ENCODE measurements around the gene CACNA1I. TPM values are rescaled to one million over a fixed set of nuclear protein-coding genes. Genes with fewer than 3 reads are reported as not detected.

Gene CACNA1I
- polyA plus RNA-seq, 1 donor from 2014 or later: 0.04 TPM

DNA sequence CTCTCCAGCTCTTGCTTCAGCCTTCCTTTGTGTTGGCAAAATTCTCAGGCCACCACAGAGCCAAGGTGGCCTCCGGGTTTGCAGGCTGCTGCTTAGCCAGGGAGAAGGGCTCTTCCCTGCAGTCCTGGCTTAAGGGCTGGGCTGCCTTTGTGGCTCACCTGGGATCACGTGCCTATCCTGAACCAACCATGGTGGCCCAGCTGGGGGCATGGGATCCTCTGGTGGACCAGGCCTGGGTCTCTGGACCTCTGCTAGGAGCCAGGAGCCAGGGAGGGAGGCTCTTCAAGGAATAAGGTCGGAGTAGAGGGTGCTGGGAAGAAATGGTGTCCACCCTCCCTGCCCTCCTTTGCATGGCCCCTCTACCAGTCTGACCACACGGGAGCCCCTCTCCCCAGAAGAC lies 43.9 kb downstream of the CACNA1I start:
- H3K9me3 Mint-ChIP-seq: peaks cover 2 to 9% (median 4%) of the 10 kb centered on the region in 3 donors

DNA sequence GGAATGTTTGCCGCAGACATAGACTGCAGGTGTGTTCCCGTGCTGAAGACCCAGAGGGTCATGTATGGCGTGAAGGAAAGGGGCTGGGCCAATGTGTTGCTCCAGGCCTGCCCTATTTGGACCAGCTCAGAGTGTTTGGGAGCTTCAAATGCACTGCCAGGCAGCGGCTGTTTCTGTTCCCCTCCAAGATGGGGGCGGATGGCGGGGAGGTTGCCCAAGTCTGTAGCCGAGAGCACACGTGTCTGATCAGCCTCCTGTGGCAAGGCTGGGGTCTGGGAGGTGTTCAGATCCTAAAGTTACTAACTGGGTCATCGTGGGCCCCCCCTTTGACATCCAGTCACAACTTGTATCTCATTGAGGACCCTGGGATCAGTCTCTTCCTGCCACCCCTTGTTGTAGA lies 45.5 kb downstream of the CACNA1I start:
- Mint-ChIP-seq H3K4me1 (peaks cover 0 to 5% (median 3%) of the 10 kb centered on the region in 3 donors), H3K9me3 (peaks cover 2 to 9% (median 4%) of the 10 kb centered on the region in 3 donors), H3K36me3 (peaks cover 1% of the 10 kb centered on the region), H3K27me3 (peaks cover 39% of the 10 kb centered on the region), H3K4me3 (no peak overlapping the region), H3K27ac (no peak overlapping the region)

More for the DNA sequence above, 43.9 kb downstream of the CACNA1I start:
- Mint-ChIP-seq H3K4me3 (no peak overlapping the region), H3K4me1 (peaks cover 0 to 5% (median 3%) of the 10 kb centered on the region in 3 donors), H3K27me3 (peaks cover 39% of the 10 kb centered on the region), H3K27ac (no peak overlapping the region), H3K36me3 (peaks cover 1% of the 10 kb centered on the region)

DNA sequence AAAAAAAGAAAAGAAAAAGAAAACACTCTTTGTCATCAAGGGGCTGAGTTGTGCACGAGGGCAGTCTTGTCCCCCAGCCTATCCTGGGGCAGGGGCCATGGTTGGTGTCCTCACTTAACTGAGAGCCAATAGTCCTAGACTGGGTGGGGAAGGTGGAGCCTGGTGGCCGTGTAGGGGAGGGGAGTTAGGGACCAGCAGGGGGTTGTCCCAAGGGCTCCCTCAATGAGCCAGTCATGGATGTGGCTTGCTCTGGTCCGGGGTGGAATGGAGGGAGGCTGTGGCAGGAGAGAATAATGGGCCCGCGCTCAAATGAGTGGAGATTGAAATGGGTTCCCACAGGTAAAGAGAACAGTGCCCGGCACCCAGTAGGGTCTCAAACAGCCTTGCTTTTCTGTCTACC lies 46.2 kb downstream of the CACNA1I start:
- Mint-ChIP-seq H3K4me1 (peaks cover 0 to 5% (median 3%) of the 10 kb centered on the region in 3 donors), H3K27ac (no peak overlapping the region), H3K36me3 (peaks cover 1% of the 10 kb centered on the region), H3K4me3 (no peak overlapping the region), H3K9me3 (peaks cover 2 to 6% (median 4%) of the 10 kb centered on the region in 3 donors), H3K27me3 (peaks cover 36% of the 10 kb centered on the region)

DNA sequence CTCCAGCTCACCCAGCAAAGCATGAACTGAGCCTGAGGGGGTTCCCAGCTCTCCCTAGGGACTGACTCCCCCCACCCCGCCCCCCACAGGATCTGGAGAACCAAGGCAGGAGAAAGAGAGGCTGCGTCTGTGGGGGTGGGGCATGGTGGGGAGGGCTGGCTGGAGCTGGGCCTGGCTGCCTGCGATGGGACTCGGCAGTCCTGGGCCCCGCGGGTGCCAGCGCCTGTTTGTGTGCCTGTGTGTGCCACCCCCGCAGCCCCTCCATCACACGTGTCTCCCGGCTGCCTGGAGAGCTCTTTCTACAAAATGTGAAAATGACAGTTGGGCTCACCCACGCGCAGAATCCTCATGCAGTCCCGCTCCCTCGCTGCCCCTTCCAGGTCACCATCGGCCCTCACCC lies 46.8 kb downstream of the CACNA1I start:
- Mint-ChIP-seq H3K36me3 (peaks cover 1% of the 10 kb centered on the region), H3K27ac (no peak overlapping the region), H3K4me1 (peaks cover 0 to 5% (median 3%) of the 10 kb centered on the region in 3 donors), H3K4me3 (no peak overlapping the region), H3K27me3 (peaks cover 38% of the 10 kb centered on the region), H3K9me3 (peaks cover 0 to 4% (median under 1%) of the 10 kb centered on the region in 3 donors)

DNA sequence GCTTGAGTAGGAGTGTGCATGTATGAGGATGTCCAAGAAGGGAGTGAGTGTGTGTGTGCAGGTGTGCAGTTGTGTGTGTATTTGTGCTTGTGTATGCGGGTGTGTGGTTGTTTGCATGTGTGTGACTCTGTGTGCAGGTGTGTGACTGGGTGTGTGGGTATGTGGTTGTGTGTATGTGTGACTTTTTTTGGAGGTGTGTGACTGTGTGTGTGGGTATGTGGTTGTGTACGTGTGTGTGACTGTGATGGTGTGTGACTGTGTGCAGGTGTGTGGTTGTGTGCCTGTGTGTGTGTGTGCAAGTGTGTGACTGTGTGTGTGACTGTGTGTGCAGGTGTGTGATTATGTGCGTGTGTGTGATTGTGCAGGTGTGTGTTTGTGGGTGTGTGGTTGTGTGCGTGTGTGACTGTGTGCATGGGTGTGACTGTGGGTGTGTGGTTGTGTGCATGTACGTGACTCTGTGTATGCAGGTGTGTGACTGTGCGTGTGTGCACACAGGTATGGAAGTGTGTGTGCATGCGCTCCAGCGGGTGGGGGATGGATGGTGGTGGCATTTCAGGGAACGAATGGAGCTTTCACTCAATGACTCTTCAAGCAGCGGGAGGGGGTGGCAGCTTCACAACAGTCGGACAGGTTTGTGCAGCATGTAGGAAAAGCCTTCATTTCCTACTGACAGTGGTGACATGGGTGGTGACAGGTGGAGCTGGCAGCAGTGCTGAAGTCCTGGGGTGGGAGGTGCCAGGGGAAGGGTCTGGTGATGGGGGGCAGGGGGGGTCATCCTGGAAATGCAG lies 47.6 kb downstream of the CACNA1I start:
- peaks cover 38% of the 10 kb centered on the region for H3K27me3 Mint-ChIP-seq
- no peaks in the 10 kb centered on the region for H3K9me3 Mint-ChIP-seq
- H3K27ac Mint-ChIP-seq: no peak overlapping the region

DNA sequence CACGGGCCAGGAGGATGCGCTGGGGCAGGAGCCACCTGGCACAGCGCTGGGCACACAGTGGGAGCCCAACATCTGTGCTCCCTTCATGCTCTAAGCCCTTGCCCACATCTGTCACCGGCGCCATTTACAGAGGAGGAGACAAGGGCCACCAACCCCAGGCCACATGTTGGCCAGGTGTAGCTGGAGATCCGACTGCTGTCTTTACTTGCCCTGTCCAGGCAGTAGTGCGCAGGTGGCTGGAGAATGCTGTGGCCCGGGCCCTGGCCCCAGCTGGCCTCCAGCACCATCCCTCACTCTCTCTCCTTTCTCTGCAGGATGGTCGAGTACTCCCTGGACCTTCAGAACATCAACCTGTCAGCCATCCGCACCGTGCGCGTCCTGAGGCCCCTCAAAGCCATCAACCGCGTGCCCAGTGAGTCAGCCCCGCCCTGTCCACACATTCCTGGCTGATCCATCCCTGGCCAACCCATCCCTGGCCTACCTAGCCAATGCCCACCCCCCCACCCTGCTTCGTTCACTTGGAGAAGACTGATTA lies 48.5 kb downstream of the CACNA1I start:
- peaks cover 38% of the 10 kb centered on the region for H3K27me3 Mint-ChIP-seq

More for the DNA sequence above, 47.6 kb downstream of the CACNA1I start:
- peaks cover 0 to 5% (median 2%) of the 10 kb centered on the region in 3 donors for H3K4me1 Mint-ChIP-seq
- no peak overlapping the region for H3K4me3 Mint-ChIP-seq
- H3K36me3 Mint-ChIP-seq: no peaks in the 10 kb centered on the region

DNA sequence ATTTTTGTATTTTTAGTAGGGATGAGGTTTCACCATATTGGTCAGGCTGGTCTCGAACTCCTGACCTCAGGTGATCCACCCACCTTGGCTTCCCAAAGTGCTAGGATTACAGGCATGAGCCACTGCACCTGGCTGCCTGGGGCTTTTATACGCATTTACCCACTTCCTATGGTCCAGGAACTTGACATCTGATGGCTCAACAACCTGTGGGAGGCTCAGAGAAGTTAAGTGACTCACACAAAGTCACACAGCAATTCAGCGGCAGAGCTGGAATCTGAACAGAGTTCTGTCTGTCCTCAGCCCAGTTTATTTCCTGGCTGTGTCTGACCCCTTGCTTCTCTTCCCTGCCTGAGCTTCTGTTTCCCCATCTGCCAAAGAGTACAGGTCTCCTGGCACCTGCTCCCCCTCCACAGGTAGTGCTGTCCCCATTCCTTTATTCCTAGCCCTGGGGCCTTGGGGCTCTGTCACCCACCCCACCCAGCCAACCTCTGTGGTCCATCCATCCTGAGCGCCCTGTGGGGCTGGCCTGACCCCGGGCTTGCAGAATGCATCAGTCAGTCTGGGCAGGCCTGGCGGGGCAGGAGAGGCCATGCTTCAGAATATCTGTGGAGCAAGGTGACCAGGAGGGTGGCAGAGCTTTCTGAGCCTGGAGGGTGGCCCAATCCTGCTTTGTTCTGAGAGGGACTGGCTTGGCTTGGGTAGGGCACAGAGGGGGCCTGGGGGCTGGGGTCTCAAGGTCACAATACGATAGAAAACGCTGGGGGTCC lies 50.6 kb downstream of the CACNA1I start:
- H3K4me3 Mint-ChIP-seq: no peak overlapping the region
- H3K36me3 Mint-ChIP-seq: no peaks in the 10 kb centered on the region
- peaks cover 39% of the 10 kb centered on the region for H3K27me3 Mint-ChIP-seq

More for the DNA sequence above, 48.5 kb downstream of the CACNA1I start:
- Mint-ChIP-seq H3K36me3 (no peaks in the 10 kb centered on the region), H3K27ac (peak overlapping the region in 1 of 3 donors; percentile 68), H3K9me3 (no peaks in the 10 kb centered on the region), H3K4me1 (peaks cover 0 to 5% (median 2%) of the 10 kb centered on the region in 3 donors), H3K4me3 (no peak overlapping the region)

DNA sequence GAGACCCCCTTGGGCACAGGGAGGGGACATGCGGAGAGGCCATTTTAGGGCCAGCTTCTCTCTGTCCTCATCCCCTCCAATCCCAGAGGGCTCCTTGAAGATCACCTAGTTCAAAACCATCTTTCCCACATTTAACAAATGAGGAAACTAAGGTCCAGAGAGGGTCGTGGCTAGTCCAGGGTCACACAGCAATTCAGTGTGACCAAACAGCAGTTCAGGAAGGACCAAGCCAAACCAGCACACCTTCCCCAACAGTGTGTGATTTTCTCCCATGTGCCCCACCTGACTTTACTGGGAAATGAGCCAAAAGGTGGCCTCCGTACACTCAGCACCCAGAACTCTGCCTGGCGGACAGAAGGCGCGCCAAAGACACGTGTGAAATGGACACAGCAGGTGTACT lies 51.3 kb downstream of the CACNA1I start:
- H3K27me3 Mint-ChIP-seq: peaks cover 38% of the 10 kb centered on the region
- H3K4me1 Mint-ChIP-seq: peaks cover 0 to 5% (median 2%) of the 10 kb centered on the region in 3 donors
- no peaks in the 10 kb centered on the region for H3K36me3 Mint-ChIP-seq
- no peak overlapping the region for H3K27ac Mint-ChIP-seq
- no peaks in the 10 kb centered on the region for H3K9me3 Mint-ChIP-seq
- H3K4me3 Mint-ChIP-seq: no peak overlapping the region

More for the DNA sequence above, 50.6 kb downstream of the CACNA1I start:
- H3K27ac Mint-ChIP-seq: no peak overlapping the region
- no peaks in the 10 kb centered on the region for H3K9me3 Mint-ChIP-seq
- H3K4me1 Mint-ChIP-seq: peaks cover 0 to 5% (median 2%) of the 10 kb centered on the region in 3 donors

DNA sequence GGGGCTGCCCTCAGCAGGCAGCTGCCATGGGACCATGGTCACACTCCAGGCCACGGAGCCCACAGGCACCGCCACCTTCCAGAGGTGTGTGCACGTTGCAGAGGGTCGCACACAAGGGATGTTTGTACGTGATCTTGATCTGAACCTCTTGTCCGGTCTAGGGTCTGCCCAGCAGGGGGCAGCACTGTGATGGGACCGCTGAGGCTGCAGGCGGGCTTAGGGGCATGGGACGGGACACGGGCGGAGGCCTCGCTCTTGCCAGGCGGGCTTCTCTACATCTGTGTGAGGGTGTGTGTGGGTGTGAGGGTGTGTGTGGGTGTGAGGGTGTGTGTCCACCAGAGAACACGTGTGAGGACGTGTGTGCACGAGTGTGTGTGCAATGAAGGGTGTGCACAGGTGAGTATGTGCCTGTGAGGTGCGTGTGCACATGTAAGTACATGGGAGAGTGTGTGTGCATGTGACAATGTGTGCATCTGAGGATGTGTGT lies 52.4 kb downstream of the CACNA1I start:
- peaks cover 39% of the 10 kb centered on the region for H3K27me3 Mint-ChIP-seq
- peaks cover 0 to 4% (median 0%) of the 10 kb centered on the region in 3 donors for H3K4me1 Mint-ChIP-seq
- H3K36me3 Mint-ChIP-seq: no peaks in the 10 kb centered on the region

DNA sequence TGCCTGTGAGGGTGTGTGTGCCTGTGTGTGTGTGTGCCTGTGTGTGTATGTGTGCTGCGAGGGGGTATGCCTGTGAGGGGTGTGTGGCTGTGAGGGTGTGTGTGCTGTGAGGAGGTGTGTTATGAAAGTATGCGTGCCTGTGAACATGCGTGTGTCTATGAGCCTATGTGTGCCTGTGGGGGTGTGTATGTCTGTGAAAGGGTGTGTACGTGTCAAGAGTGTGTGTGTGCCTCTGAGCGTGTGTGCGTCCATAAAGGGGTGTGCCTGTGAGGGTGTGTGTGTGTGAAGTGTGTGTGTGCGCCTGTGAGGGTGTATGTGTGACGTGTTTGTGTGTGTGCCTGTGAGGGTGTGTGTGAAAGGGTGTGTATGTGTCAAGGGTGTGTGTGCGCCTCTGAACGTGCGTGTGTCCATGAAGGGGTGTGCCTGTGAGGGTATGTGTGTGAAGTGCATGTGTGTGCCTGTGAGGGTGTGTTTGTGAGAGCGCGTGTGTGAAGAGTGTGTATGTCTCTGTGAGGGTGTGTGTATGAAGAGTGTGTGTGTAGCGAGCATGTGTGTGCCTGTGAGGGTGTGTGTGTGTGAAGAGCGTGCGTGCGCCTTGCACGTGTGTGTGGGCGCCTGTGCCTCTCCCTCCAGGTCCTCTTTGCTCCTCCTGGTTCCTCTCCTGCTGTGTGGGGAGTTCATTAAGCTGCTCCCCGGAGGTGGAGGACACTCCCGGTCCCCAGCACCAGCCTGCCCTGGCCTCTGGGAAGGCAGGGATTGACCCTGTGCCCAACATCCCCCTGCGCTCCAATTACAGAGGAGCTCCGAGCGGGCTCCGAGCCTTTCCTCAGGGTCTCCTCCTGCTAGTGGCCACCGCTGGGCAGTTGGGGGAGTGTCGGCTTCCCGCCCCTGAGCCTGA lies 53.3 kb downstream of the CACNA1I start:
- peaks cover 34% of the 10 kb centered on the region for H3K27me3 Mint-ChIP-seq
- H3K36me3 Mint-ChIP-seq: no peaks in the 10 kb centered on the region
- no peaks in the 10 kb centered on the region for H3K4me1 Mint-ChIP-seq
- H3K27ac Mint-ChIP-seq: no peak overlapping the region
- H3K4me3 Mint-ChIP-seq: no peak overlapping the region
- H3K9me3 Mint-ChIP-seq: no peaks in the 10 kb centered on the region

More for the DNA sequence above, 52.4 kb downstream of the CACNA1I start:
- Mint-ChIP-seq H3K4me3 (no peak overlapping the region), H3K9me3 (no peaks in the 10 kb centered on the region), H3K27ac (no peak overlapping the region)

DNA sequence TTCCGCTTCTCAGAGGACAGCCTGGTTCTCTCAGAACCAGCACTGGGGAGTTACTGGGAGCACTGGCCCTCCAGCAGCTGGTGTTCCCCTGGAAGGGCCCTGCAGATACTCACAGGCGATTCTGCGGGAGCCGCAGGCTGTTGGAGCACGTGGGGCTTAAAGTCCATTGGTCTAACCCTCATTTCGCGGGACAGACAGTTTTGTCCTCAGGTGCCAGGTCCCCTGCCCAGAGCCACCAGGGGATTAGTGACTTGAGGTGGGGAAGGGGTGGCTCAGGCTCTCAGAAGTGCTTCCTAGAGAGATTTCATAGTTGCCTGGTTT lies 53.9 kb downstream of the CACNA1I start:
- H3K4me1 Mint-ChIP-seq: no peaks in the 10 kb centered on the region
- H3K9me3 Mint-ChIP-seq: no peaks in the 10 kb centered on the region
- H3K4me3 Mint-ChIP-seq: no peak overlapping the region
- H3K27me3 Mint-ChIP-seq: peaks cover 36% of the 10 kb centered on the region
- H3K27ac Mint-ChIP-seq: no peak overlapping the region
- H3K36me3 Mint-ChIP-seq: no peaks in the 10 kb centered on the region

DNA sequence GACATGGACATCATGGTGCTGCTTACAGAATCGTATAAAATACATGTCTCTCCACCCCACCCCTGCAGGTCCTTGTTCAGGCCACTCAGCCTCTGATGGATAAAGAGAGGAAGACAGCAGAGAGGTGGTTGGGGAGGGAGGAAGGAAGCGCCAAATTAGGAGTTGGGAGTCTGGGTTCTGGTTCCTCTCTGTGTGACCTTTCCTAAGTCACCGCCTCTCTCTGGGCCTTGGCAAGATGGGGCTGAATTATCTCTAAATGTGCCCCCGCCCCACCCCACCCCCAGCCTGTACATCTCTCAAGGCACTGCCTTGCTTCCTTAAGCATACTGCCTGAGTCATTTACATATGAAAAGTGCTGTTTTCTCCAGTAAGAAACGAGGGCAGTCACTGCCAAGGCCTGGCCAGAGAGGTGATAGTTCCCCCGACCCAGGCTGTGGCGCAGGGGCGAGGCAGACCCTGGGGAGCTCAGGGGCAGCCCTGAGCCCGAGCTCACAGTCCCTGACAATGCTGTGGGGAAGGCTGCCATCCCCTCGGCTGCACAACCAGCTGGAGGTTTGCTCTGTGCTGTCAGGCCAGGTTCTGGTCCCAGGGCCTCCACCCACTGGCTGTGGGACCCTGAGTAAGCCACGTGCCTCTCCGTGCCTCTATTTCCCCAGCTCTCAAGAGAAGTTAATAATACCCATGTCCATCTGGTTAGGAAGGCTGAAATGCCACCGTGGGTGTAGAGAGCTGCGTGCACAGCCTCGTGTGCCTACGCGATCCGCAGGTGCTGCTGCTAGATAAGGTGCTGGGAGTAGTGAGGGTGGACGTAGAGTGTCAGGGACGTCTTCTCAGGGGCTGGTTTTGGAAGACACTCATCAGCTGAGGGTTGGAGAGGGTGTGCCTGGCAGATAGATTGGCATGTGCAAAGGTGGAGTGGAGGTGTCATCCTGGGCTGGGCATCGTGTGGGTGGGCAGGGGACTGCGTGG lies 55.3 kb downstream of the CACNA1I start:
- Mint-ChIP-seq H3K4me3 (peak overlapping the region in 2 of 4 donors; percentile 14 to 18), H3K27ac (peak overlapping the region in 1 of 3 donors; percentile 89), H3K4me1 (no peaks in the 10 kb centered on the region), H3K36me3 (no peaks in the 10 kb centered on the region), H3K9me3 (no peaks in the 10 kb centered on the region), H3K27me3 (peaks cover 34% of the 10 kb centered on the region)

DNA sequence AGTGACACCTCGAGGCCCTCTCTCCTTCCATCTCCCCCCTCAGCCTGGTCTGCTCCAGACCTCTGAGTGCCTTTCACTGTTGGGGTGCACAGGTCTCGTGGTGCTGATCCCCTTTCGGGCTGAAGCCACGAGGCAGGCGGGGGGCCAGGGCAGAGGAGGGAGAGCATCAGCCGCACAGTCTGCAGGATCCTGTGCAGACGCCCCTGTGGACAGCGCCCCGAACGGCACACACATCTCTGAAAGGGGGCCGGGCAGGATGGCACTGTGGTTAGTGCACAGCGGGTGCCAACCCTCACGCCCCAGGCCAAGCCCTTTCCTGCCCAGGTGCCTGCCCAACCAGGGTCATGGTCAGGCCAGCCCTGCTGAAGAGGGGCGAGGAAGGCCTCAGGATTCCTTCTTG lies 56.7 kb downstream of the CACNA1I start:
- no peaks in the 10 kb centered on the region for H3K36me3 Mint-ChIP-seq
- no peaks in the 10 kb centered on the region for H3K9me3 Mint-ChIP-seq
- peaks cover 36% of the 10 kb centered on the region for H3K27me3 Mint-ChIP-seq
- peaks cover 0 to 3% (median 2%) of the 10 kb centered on the region in 3 donors for H3K4me1 Mint-ChIP-seq
- H3K4me3 Mint-ChIP-seq: no peak overlapping the region
- no peak overlapping the region for H3K27ac Mint-ChIP-seq
